Epithelial cell of esophagus (primary cell): ENCODE data around the gene ADAMTSL5.

Source experiments
- DNase-seq: peaks from one replicate; pipeline ENCODE4 v3.0.0; 2010; ENCODE audit warnings: low read depth
- H3K4me3 ChIP-seq: 2 replicates; pipeline ENCODE4 v1.5.1; 2011; ENCODE audit warnings: mild to moderate bottlenecking, low read length, control low read depth
- TF ChIP-seq, protein P1 (sequence below): IDR thresholded peaks from 2 replicates; pipeline ENCODE4 v1.5.1; 2011; ENCODE audit warnings: low read depth, mild to moderate bottlenecking, low read length, control low read depth, inconsistent platforms; ENCODE audit not compliant: insufficient read depth; ENCODE audit errors: missing control alignments

The ADAMTSL5 gene

GRCh38 chr19:1486720-1487575 is 25.9 kb downstream of the ADAMTSL5 start:
- TF ChIP-seq, protein P1, sequence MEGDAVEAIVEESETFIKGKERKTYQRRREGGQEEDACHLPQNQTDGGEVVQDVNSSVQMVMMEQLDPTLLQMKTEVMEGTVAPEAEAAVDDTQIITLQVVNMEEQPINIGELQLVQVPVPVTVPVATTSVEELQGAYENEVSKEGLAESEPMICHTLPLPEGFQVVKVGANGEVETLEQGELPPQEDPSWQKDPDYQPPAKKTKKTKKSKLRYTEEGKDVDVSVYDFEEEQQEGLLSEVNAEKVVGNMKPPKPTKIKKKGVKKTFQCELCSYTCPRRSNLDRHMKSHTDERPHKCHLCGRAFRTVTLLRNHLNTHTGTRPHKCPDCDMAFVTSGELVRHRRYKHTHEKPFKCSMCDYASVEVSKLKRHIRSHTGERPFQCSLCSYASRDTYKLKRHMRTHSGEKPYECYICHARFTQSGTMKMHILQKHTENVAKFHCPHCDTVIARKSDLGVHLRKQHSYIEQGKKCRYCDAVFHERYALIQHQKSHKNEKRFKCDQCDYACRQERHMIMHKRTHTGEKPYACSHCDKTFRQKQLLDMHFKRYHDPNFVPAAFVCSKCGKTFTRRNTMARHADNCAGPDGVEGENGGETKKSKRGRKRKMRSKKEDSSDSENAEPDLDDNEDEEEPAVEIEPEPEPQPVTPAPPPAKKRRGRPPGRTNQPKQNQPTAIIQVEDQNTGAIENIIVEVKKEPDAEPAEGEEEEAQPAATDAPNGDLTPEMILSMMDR, result no peak
- H3K4me3 ChIP-seq, result no peak overlapping the region
- no peak for DNase-seq

DNA sequence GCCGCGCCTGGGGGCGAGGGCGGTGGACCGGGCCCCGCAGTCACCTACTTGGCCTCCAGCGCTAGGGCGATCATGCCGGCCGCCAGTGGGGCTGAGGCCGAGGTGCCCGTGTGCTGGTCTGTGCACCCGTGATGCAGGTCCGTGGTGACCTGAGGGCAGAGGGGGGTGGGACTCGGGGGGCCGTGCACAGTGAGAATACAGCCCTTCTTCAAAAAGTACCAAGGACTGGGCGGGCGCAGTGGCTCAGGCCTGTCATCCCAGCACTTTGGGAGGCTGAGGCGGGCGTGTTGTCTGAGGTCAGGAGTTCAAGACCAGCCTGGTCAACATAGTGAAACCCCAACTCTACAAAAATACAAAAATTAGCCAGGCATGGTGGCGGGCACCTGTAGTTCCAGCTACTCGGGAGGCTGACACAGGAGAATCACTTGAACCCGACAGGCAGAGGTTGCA is 28.8 kb downstream of the ADAMTSL5 start:
- H3K4me3 ChIP-seq, result no peak overlapping the region
- TF ChIP-seq, protein P1, result no peak
- no peak for DNase-seq

- no peak overlapping the region for H3K4me3 ChIP-seq
- no peak for DNase-seq
- TF ChIP-seq, protein P1, result no peak
Measured at GRCh38 chr19:1483131-1483978, 29.5 kb downstream of the ADAMTSL5 start.

DNA sequence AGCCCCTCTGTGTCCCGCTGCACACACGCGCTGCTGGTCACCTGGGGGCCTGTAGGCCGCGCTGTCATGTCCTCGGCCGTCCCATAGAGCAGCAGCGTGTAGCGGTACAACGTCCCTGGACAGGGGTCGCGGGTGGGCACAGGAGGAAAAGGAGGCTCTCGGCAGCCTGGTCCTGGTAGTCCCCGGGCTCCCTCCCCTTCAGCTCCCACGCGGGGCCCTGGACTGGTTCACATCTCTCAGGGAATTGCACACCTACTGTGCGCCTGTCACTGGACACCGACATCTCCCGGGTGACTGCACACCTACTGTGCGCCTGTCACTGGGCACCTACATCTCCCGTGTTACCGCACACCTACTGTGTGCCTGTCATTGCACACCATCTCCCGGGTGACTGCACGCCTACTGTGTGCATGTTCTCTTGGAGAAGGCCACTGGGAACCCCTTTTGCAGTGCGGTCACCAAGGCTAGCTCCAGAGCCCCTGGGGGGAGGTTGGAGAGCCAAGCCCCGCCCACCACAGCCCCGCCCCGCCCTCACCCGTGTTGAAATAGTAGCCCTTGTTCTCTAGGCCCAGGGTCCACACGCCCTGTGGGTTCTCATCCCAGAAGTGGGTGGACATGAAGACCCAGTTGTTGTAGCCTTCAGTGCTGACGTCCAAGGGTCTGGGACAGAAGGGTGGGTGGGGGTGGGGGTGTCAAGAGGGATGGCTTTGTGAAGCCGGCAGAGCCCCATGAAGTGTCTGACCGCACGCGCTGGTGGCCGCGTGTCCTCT is 30.3 kb downstream of the ADAMTSL5 start:
- no peak overlapping the region for H3K4me3 ChIP-seq
- TF ChIP-seq, protein P1, result no peak
- DNase-seq, result no peak

DNA sequence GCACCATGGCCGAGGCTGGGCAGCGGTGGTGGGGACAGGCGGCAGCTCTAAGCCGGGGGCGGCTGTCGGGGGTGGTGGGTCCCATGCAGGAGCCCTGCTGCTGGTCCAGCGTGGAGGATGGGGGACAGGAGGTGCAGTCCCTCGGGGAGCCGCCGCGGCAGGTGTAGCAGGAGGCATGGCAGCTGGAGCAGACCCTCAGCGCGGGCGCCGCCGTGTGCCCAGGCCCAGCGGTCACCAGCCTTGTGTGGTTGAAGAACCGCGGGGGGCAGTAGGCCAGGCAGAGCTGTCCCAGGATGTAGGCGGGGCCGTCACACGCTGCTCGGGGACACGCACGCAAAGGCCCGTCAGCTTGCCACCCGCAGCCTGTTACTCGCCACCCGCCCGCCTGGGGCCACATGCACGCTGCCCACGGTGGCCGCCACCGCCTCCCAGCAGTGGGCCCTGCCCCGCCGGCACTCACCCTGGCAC is 30.9 kb downstream of the ADAMTSL5 start:
- TF ChIP-seq, protein P1, result no peak
- DNase-seq, result no peak
- no peak overlapping the region for H3K4me3 ChIP-seq

DNA sequence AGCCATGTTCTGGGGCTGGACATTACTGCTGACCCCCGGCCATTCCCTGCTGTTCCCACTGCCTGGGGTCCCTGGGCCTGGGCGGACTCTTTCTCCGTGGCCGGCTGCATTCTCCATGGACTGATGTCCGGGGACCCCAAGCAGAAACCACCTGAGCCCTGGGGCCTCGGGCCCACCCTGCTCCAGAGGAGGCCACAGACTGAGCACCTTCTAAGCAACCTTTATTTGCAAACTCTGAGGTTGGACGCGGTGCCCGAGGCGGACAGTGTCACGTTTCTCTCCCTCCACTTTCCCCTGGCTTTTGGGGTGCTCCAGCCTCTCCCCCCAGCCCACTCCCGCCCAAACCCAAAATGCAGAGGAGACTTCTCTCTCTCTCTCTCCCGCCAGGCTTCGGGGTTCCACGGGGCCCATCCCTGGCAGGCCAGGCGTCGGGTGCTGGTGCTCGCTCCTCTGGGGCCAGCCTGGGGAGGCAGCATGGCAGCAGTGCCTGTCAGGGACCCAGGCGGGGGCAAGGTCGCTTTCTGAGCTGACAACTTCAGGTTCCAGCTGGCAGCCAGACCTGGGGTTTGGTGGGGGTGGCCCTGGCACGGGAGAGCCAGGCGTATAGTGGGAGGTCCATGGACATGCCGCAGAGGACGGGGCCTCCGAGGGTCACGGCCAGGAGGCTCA is 31.5 kb downstream of the ADAMTSL5 start:
- TF ChIP-seq, protein P1, result no peak
- H3K4me3 ChIP-seq, result no peak overlapping the region
- DNase-seq, result no peak
